Activated T-helper 1 cell treated with anti-CD3 and anti-CD28 coated beads, Interleukin-12 subunit alpha, Interleukin-12 subunit beta, Interleukin-2, Interleukin-4 antibody, amounts not matched to agents 30 ng/mL and 10 ng/mL and 1 ng/mL, durations not matched to agents 14 hours and 24 hours and 36 hours (primary cell): ENCODE results near the gene SETX. TPM values are rescaled to one million over a fixed set of nuclear protein-coding genes. Genes with fewer than 3 reads are reported as not detected.

Source experiments
- DNase-seq: peaks from one replicate; pipeline ENCODE4 v3.0.0; 2021; ENCODE audit warnings: low spot score
- H3K27ac Mint-ChIP-seq: one replicate; pipeline ENCODE4 v1.8.0; 2021; ENCODE audit warnings: mild to moderate bottlenecking, mixed read lengths
- H3K27me3 Mint-ChIP-seq: one replicate; pipeline ENCODE4 v1.8.0; 2022; ENCODE audit warnings: mild to moderate bottlenecking, moderate library complexity, mixed read lengths; ENCODE audit not compliant: insufficient read depth
- H3K36me3 Mint-ChIP-seq: one replicate; pipeline ENCODE4 v1.8.0; 2021; ENCODE audit warnings: low read depth, mixed read lengths
- H3K4me1 Mint-ChIP-seq: one replicate; pipeline ENCODE4 v1.8.0; 2021; ENCODE audit warnings: low read depth, mixed read lengths
- H3K4me3 Mint-ChIP-seq: one replicate; pipeline ENCODE4 v1.8.0; 2021; ENCODE audit warnings: mild to moderate bottlenecking, moderate library complexity, mixed read lengths
- H3K9me3 Mint-ChIP-seq: one replicate; pipeline ENCODE4 v1.8.0; 2021; ENCODE audit warnings: mixed read lengths
- intact Hi-C: fragments of 100-400 bp; cut with micrococcal nuclease; formaldehyde crosslinking; loops from one replicate; pipeline ENCODE4 v1.15.1; 2024
- total RNA-seq: library from RNA; stranded (reverse); gene quantifications from 2 replicates; pipeline ENCODE4 v1.2.3, GENCODE V29; 2022

Gene SETX
- total RNA-seq, 1 donor from 2014 or later: 47.4 TPM

- Mint-ChIP-seq H3K36me3 (no peaks in the 10 kb centered on the region), H3K9me3 (no peaks in the 10 kb centered on the region), H3K27me3 (peaks cover 2% of the 10 kb centered on the region), H3K4me1 (peaks cover 10% of the 10 kb centered on the region), H3K27ac (no peak overlapping the region), H3K4me3 (no peak overlapping the region)
- intact Hi-C loops: no loop called here
- no peak for DNase-seq
Observed at GRCh38 chr9:132233138-132233537, 121.6 kb downstream of the SETX start.

GRCh38 chr9:132232522-132232921 lies 122.3 kb downstream of the SETX start:
- peaks cover 10% of the 10 kb centered on the region for H3K4me1 Mint-ChIP-seq
- no peak overlapping the region for H3K4me3 Mint-ChIP-seq
- H3K36me3 Mint-ChIP-seq: no peaks in the 10 kb centered on the region
- peaks cover 2% of the 10 kb centered on the region for H3K27me3 Mint-ChIP-seq
- DNase-seq: no peak
- no peak overlapping the region for H3K27ac Mint-ChIP-seq
- intact Hi-C loops: no loop called here
- no peaks in the 10 kb centered on the region for H3K9me3 Mint-ChIP-seq

- no peaks in the 10 kb centered on the region for H3K9me3 Mint-ChIP-seq
- no peak overlapping the region for H3K4me3 Mint-ChIP-seq
- no peak overlapping the region for H3K27ac Mint-ChIP-seq
- H3K4me1 Mint-ChIP-seq: peaks cover under 1% of the 10 kb centered on the region
- no peaks in the 10 kb centered on the region for H3K36me3 Mint-ChIP-seq
- intact Hi-C loops: no loop called here
- peaks cover 2% of the 10 kb centered on the region for H3K27me3 Mint-ChIP-seq
- DNase-seq: no peak
Observed at GRCh38 chr9:132231019-132231701, 123.6 kb downstream of the SETX start.

- H3K27ac Mint-ChIP-seq: no peak overlapping the region
- no peak overlapping the region for H3K4me3 Mint-ChIP-seq
Observed at GRCh38 chr9:132230605-132231004, 124.2 kb downstream of the SETX start.

GRCh38 chr9:132228062-132228461 lies 126.7 kb downstream of the SETX start:
- Mint-ChIP-seq H3K36me3 (no peaks in the 10 kb centered on the region), H3K4me3 (no peak overlapping the region), H3K4me1 (no peaks in the 10 kb centered on the region), H3K27me3 (peaks cover under 1% of the 10 kb centered on the region), H3K9me3 (no peaks in the 10 kb centered on the region), H3K27ac (no peak overlapping the region)
- intact Hi-C loops: no loop called here
- no peak for DNase-seq

More at GRCh38 chr9:132230605-132231004, 124.2 kb downstream of the SETX start:
- Mint-ChIP-seq H3K9me3 (no peaks in the 10 kb centered on the region), H3K36me3 (no peaks in the 10 kb centered on the region), H3K4me1 (no peaks in the 10 kb centered on the region), H3K27me3 (peaks cover 2% of the 10 kb centered on the region)
- DNase-seq: no peak
- intact Hi-C loops: no loop called here

GRCh38 chr9:132226571-132227430 lies 128.0 kb downstream of the SETX start:
- H3K4me3 Mint-ChIP-seq: no peak overlapping the region
- H3K9me3 Mint-ChIP-seq: no peaks in the 10 kb centered on the region
- no peak overlapping the region for H3K27ac Mint-ChIP-seq
- intact Hi-C loops: no loop called here
- H3K27me3 Mint-ChIP-seq: peaks cover 2% of the 10 kb centered on the region
- DNase-seq: no peak
- no peaks in the 10 kb centered on the region for H3K36me3 Mint-ChIP-seq
- no peaks in the 10 kb centered on the region for H3K4me1 Mint-ChIP-seq

GRCh38 chr9:132224645-132225044 lies 130.1 kb downstream of the SETX start:
- H3K36me3 Mint-ChIP-seq: no peaks in the 10 kb centered on the region
- H3K27ac Mint-ChIP-seq: no peak overlapping the region
- H3K27me3 Mint-ChIP-seq: peaks cover 3% of the 10 kb centered on the region
- no peak overlapping the region for H3K4me3 Mint-ChIP-seq
- no peaks in the 10 kb centered on the region for H3K4me1 Mint-ChIP-seq
- no peak for DNase-seq
- H3K9me3 Mint-ChIP-seq: no peaks in the 10 kb centered on the region
- intact Hi-C loops: no loop called here

- H3K27me3 Mint-ChIP-seq: peaks cover 3% of the 10 kb centered on the region
- no peak for DNase-seq
- no peaks in the 10 kb centered on the region for H3K9me3 Mint-ChIP-seq
- no peak overlapping the region for H3K4me3 Mint-ChIP-seq
- intact Hi-C loops: no loop called here
- no peak overlapping the region for H3K27ac Mint-ChIP-seq
- H3K36me3 Mint-ChIP-seq: no peaks in the 10 kb centered on the region
- H3K4me1 Mint-ChIP-seq: no peaks in the 10 kb centered on the region
Observed at GRCh38 chr9:132221941-132222340, 132.8 kb downstream of the SETX start.

- H3K36me3 Mint-ChIP-seq: no peaks in the 10 kb centered on the region
- peaks cover 5% of the 10 kb centered on the region for H3K27me3 Mint-ChIP-seq
- H3K4me1 Mint-ChIP-seq: no peaks in the 10 kb centered on the region
- intact Hi-C loops: no loop called here
- H3K27ac Mint-ChIP-seq: no peak overlapping the region
- H3K4me3 Mint-ChIP-seq: no peak overlapping the region
- no peak for DNase-seq
- H3K9me3 Mint-ChIP-seq: no peaks in the 10 kb centered on the region
Observed at GRCh38 chr9:132218208-132218607, 136.6 kb downstream of the SETX start.

- no peaks in the 10 kb centered on the region for H3K4me1 Mint-ChIP-seq
- intact Hi-C loops: no loop called here
- no peak for DNase-seq
- H3K36me3 Mint-ChIP-seq: no peaks in the 10 kb centered on the region
- no peak overlapping the region for H3K4me3 Mint-ChIP-seq
- H3K27ac Mint-ChIP-seq: no peak overlapping the region
- H3K9me3 Mint-ChIP-seq: no peaks in the 10 kb centered on the region
- peaks cover 8% of the 10 kb centered on the region for H3K27me3 Mint-ChIP-seq
Observed at GRCh38 chr9:132216861-132217619, 137.7 kb downstream of the SETX start.

GRCh38 chr9:132214027-132214622 lies 140.7 kb downstream of the SETX start:
- H3K36me3 Mint-ChIP-seq: no peaks in the 10 kb centered on the region
- intact Hi-C loops: no loop called here
- no peak overlapping the region for H3K4me3 Mint-ChIP-seq

GRCh38 chr9:132211570-132211969 lies 143.2 kb downstream of the SETX start:
- intact Hi-C loops: no loop called here
- H3K27me3 Mint-ChIP-seq: peaks cover 5% of the 10 kb centered on the region
- no peaks in the 10 kb centered on the region for H3K9me3 Mint-ChIP-seq

More at GRCh38 chr9:132214027-132214622, 140.7 kb downstream of the SETX start:
- H3K4me1 Mint-ChIP-seq: no peaks in the 10 kb centered on the region
- DNase-seq: no peak
- H3K9me3 Mint-ChIP-seq: no peaks in the 10 kb centered on the region
- H3K27ac Mint-ChIP-seq: no peak overlapping the region
- H3K27me3 Mint-ChIP-seq: peaks cover 5% of the 10 kb centered on the region

More at GRCh38 chr9:132211570-132211969, 143.2 kb downstream of the SETX start:
- H3K36me3 Mint-ChIP-seq: no peaks in the 10 kb centered on the region
- H3K4me3 Mint-ChIP-seq: no peak overlapping the region
- DNase-seq: no peak
- peaks cover 6% of the 10 kb centered on the region for H3K4me1 Mint-ChIP-seq
- no peak overlapping the region for H3K27ac Mint-ChIP-seq
